ENCODE results near the gene KCNQ2. TPM values are rescaled to one million over a fixed set of nuclear protein-coding genes. Genes with fewer than 3 reads are reported as not detected.

The KCNQ2 gene
- total and polyA plus RNA-seq, 8 donors = 8.4 to 19.1 (median 14.1) TPM; not detected in 2

DNA sequence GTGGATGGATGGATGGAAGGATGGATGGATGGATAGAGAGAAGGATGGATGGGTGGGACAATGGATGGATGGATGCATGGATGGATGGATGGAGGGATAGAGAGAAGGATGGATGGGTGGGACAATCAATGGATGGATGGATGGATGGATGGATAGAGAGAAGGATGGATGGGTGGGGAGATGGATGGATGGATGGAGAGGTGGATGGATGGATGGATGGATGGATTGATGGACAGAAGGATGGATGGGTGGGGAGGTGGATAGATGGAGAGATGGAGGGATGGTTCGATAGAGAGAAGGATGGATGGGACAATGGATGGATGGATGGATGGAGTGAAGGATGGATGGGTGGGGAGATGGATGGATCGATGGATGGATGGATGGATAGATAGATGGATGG is 20.1 kb upstream of the KCNQ2 start:
- DNase-seq (no peak), ATAC-seq (no peak)
- H3K4me1 ChIP-seq = peaks cover 4 to 14% of the 10 kb centered on the region in 2 donors
- no peaks in the 10 kb centered on the region for H3K36me3 ChIP-seq
- intact Hi-C loops (cut with DNase I) = no loop called here
- H3K27ac ChIP-seq = no peak overlapping the region
- H3K4me3 ChIP-seq = no peak overlapping the region
- H3K9me3 ChIP-seq = no peaks in the 10 kb centered on the region
- peaks cover 18 to 80% of the 10 kb centered on the region in 2 donors for H3K27me3 ChIP-seq
- TF ChIP-seq, protein P1, sequence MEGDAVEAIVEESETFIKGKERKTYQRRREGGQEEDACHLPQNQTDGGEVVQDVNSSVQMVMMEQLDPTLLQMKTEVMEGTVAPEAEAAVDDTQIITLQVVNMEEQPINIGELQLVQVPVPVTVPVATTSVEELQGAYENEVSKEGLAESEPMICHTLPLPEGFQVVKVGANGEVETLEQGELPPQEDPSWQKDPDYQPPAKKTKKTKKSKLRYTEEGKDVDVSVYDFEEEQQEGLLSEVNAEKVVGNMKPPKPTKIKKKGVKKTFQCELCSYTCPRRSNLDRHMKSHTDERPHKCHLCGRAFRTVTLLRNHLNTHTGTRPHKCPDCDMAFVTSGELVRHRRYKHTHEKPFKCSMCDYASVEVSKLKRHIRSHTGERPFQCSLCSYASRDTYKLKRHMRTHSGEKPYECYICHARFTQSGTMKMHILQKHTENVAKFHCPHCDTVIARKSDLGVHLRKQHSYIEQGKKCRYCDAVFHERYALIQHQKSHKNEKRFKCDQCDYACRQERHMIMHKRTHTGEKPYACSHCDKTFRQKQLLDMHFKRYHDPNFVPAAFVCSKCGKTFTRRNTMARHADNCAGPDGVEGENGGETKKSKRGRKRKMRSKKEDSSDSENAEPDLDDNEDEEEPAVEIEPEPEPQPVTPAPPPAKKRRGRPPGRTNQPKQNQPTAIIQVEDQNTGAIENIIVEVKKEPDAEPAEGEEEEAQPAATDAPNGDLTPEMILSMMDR (IDR thresholded peaks at IDR 0.05) = no peak

DNA sequence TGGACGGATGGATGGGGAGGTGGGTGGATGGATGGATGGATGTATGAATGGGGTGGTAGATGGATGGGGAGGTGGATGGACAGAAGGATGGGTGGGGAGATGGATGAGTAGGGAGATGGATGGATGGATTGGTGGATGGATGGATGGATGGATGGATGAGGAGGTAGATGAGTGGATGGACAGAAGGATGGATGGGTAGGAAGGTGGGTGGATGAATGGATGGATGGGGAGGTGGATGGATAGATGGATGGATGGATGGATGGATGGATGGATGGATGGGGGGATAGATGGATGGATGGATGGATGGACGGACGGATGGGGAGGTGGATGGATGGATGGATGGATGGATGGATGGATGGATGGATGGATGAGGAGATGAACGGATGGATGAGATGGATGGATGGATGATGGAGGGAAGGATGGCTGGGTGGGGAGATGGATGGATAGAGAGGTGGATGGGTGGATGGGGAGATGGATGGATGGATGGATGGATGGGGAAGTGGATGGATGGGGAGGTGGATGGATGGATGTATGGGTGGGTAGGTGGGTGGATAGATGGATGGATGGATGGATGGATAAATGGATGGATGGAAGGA is 19.3 kb upstream of the KCNQ2 start:
- peaks cover 18 to 78% of the 10 kb centered on the region in 2 donors for H3K27me3 ChIP-seq
- TF ChIP-seq, protein P1 (IDR thresholded peaks at IDR 0.05) = no peak
- no peaks in the 10 kb centered on the region for H3K36me3 ChIP-seq
- H3K4me1 ChIP-seq = peaks cover 4 to 13% of the 10 kb centered on the region in 2 donors
- no peak for ATAC-seq
- no peaks in the 10 kb centered on the region for H3K9me3 ChIP-seq
- H3K4me3 ChIP-seq = no peak overlapping the region
- intact Hi-C loops (cut with DNase I) = no loop called here
- no peak for DNase-seq
- H3K27ac ChIP-seq = no peak overlapping the region

DNA sequence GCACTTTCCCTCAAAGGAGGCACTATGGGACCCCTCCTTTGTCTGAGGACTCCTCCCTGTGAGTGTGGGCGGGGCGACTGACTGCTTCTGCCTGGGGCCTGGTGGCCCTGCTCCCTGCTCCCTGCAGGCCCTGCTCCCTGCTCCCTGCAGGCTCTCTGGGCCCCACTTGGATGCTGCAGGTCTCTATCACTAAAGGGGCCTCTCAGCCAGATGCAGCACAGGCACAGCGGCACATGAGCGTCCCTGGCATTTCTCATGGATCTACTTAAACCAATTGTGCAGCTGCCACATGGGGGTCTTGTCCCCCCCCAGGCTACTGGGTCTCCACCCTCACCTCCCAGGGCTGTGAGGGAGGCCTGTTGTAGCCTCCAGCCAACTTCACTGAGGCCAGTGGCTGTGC is 18.6 kb upstream of the KCNQ2 start:
- H3K27ac ChIP-seq = no peak overlapping the region
- no peaks in the 10 kb centered on the region for H3K9me3 ChIP-seq
- no peaks in the 10 kb centered on the region for H3K36me3 ChIP-seq
- H3K4me1 ChIP-seq = peaks cover 1 to 6% of the 10 kb centered on the region in 2 donors
- no peak for ATAC-seq
- H3K4me3 ChIP-seq = no peak overlapping the region
- TF ChIP-seq, protein P1 (IDR thresholded peaks at IDR 0.05) = no peak
- peaks cover 18 to 77% of the 10 kb centered on the region in 2 donors for H3K27me3 ChIP-seq
- intact Hi-C loops (cut with DNase I) = no loop called here
- peak in 1 of 4 donors; percentile 33 for DNase-seq

DNA sequence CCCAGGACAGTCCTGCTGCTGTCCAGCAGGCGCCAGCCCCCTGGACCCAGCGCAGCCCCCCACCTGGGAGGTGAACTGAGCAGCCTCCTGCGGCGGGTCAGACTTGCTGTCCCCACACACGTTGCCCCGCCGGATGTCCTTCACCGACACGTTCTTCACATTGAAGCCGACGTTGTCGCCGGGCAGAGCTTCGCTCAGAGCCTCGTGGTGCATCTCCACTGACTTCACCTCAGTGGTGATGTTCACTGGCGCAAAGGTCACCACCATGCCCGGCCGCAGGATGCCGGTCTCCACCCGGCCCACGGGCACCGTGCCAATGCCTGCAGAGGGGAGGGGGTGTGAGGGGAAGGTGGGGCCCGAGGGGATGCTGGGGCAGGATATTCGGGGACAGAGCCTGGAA is 18.0 kb upstream of the KCNQ2 start:
- TF ChIP-seq, protein P1 (IDR thresholded peaks at IDR 0.05) = no peak
- Histone ChIP-seq H3K4me1 (peaks cover 0 to 4% of the 10 kb centered on the region in 2 donors), H3K9me3 (no peaks in the 10 kb centered on the region), H3K36me3 (no peaks in the 10 kb centered on the region), H3K27me3 (peaks cover 18 to 77% of the 10 kb centered on the region in 2 donors), H3K27ac (no peak overlapping the region), H3K4me3 (no peak overlapping the region)
- peak in 1 of 4 donors; percentile 65 for DNase-seq
- intact Hi-C loops (cut with DNase I) = no loop called here
- no peak for ATAC-seq

DNA sequence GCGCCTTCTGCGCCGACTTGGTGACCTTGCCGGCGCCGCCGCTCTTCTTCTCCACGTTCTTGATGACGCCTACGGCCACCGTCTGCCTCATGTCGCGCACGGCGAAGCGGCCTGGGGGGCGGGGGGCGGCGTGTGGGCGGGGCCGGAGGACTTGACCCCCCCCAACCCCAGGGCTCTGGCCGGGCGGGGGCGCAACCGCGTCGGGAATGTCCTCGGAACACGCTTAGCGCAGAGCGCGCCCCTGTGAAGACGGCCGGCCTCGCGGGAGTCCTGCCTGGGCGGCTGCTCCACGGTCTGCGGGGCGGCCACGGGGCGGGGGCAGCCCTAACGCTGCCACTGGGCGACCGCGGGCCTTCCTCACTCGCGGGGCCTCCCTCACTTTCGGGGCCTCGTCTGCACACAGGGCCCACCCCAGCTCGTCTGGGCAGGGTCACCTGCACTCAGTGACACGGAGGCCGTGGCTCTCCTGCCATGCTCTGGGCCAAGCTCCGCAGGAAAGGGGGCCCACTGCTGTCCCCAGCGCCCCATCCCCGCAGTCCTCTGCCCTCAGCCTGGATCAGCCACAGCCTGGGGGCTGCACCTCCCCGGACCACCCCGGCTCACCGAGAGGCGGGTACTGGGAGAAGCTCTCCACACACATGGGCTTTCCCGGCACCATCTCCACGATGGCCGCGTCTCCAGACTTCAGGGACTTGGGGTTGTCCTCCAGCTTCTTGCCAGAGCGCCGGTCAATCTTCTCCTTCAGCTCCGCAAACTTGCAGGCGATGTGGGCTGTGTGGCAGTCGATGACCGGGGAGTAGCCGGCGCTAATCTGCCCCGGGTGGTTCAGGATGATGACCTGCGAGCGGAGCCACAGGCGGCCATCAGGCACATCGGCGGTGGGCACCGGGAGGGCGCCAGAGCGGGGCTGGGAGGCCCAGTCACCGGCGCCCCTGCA is 16.1 kb upstream of the KCNQ2 start:
- H3K27ac ChIP-seq = no peak overlapping the region
- ATAC-seq = no peak
- no peaks in the 10 kb centered on the region for H3K36me3 ChIP-seq
- no peak overlapping the region for H3K4me3 ChIP-seq
- DNase-seq = peak in 1 of 4 donors; percentile 75
- peaks cover 0 to 4% of the 10 kb centered on the region in 2 donors for H3K4me1 ChIP-seq
- no peaks in the 10 kb centered on the region for H3K9me3 ChIP-seq
- intact Hi-C loops (cut with DNase I) = no loop called here
- peaks cover 18 to 77% of the 10 kb centered on the region in 2 donors for H3K27me3 ChIP-seq
- TF ChIP-seq, protein P1 (IDR thresholded peaks at IDR 0.05) = no peak
